ENCODE results near the gene KCP. TPM values are rescaled to one million over a fixed set of nuclear protein-coding genes. Genes with fewer than 3 reads are reported as not detected.

KCP gene
- total RNA-seq, 1 donor: 1.1 TPM

DNA sequence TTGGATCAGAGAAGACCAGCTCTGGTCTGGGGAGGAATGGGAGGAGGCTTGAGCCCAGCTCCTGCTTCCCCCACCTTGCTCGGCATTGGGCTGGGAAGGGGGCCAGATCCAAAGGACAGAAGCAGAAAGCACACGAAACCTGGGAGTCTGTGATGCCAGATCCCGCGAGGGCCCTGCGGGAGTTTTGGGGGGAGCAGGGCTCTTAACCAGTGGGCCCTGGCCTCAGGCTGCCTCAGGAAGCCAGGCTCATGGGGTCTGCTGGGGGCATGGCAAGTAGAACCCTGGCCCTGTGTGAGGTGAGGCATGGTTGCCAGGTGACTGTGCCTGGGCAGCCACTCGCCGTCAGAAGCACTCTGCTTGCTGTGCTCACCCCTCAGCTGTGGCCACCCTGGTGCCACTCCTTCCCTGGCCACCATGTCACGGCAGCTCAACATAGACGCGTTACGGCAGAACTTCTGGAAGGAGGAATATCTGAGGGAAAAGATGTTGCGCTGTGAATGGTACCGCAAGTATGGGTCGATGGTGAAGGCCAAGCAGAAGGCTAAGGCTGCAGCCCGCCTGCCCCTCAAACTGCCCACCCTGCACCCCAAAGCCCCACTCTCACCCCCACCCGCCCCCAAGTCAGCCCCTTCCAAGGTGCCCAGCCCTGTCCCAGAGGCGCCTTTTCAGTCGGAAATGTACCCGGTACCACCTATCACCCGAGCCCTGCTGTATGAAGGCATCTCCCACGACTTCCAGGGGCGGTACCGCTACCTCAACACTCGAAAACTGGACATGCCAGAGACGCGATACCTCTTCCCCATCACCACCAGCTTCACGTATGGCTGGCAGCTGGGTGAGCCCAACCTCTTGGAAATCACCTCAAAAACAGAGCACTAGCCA is 44.3 kb downstream of the KCP start:
- Histone ChIP-seq H3K27me3 (ENCODE audit: insufficient read depth, low read length) (peaks cover 11% of the 10 kb centered on the region), H3K27ac (ENCODE audit: low read depth, low read length) (no peak overlapping the region), H2AFZ (ENCODE audit: low read length) (no peak overlapping the region), H3K4me1 (ENCODE audit: insufficient read depth, low read length) (peaks cover 12% of the 10 kb centered on the region), H3K9me3 (ENCODE audit: low read depth, low read length) (no peaks in the 10 kb centered on the region), H3K36me3 (ENCODE audit: insufficient read depth, low read length) (peaks cover 13% of the 10 kb centered on the region), H4K20me1 (ENCODE audit: insufficient read depth, low read length) (peaks cover 35% of the 10 kb centered on the region), H3K4me3 (ENCODE audit: insufficient read depth, low read length) (no peak overlapping the region), H3K79me2 (ENCODE audit: insufficient read depth, low read length) (peaks cover 26% of the 10 kb centered on the region), H3K4me2 (ENCODE audit: insufficient read depth, low read length) (no peak overlapping the region)
- TF ChIP-seq, protein P1, sequence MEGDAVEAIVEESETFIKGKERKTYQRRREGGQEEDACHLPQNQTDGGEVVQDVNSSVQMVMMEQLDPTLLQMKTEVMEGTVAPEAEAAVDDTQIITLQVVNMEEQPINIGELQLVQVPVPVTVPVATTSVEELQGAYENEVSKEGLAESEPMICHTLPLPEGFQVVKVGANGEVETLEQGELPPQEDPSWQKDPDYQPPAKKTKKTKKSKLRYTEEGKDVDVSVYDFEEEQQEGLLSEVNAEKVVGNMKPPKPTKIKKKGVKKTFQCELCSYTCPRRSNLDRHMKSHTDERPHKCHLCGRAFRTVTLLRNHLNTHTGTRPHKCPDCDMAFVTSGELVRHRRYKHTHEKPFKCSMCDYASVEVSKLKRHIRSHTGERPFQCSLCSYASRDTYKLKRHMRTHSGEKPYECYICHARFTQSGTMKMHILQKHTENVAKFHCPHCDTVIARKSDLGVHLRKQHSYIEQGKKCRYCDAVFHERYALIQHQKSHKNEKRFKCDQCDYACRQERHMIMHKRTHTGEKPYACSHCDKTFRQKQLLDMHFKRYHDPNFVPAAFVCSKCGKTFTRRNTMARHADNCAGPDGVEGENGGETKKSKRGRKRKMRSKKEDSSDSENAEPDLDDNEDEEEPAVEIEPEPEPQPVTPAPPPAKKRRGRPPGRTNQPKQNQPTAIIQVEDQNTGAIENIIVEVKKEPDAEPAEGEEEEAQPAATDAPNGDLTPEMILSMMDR (IDR thresholded peaks at IDR 0.05; ENCODE audit: extremely low read depth, low read depth, low read length): no peak
- no peak for DNase-seq (ENCODE audit: insufficient read length, low spot score, missing footprints)

- Histone ChIP-seq H3K27me3 (ENCODE audit: insufficient read depth, low read length) (peaks cover 4% of the 10 kb centered on the region), H2AFZ (ENCODE audit: low read length) (no peak overlapping the region), H3K4me3 (ENCODE audit: insufficient read depth, low read length) (no peak overlapping the region), H3K27ac (ENCODE audit: low read depth, low read length) (no peak overlapping the region), H3K4me1 (ENCODE audit: insufficient read depth, low read length) (peaks cover 12% of the 10 kb centered on the region), H3K79me2 (ENCODE audit: insufficient read depth, low read length) (peaks cover 26% of the 10 kb centered on the region), H3K9me3 (ENCODE audit: low read depth, low read length) (no peaks in the 10 kb centered on the region), H3K4me2 (ENCODE audit: insufficient read depth, low read length) (no peak overlapping the region), H4K20me1 (ENCODE audit: insufficient read depth, low read length) (peaks cover 35% of the 10 kb centered on the region), H3K36me3 (ENCODE audit: insufficient read depth, low read length) (peaks cover 17% of the 10 kb centered on the region)
- no peak for DNase-seq (ENCODE audit: insufficient read length, low spot score, missing footprints)
- TF ChIP-seq, protein P1 (IDR thresholded peaks at IDR 0.05; ENCODE audit: extremely low read depth, low read depth, low read length): no peak
Measured at GRCh38 chr7:128865303-128865702, 45.2 kb downstream of the KCP start.

- Histone ChIP-seq H3K79me2 (ENCODE audit: insufficient read depth, low read length) (peaks cover 26% of the 10 kb centered on the region), H3K4me3 (ENCODE audit: insufficient read depth, low read length) (peak overlapping the region; percentile 98), H4K20me1 (ENCODE audit: insufficient read depth, low read length) (peaks cover 31% of the 10 kb centered on the region), H3K4me2 (ENCODE audit: insufficient read depth, low read length) (peak overlapping the region; percentile 100), H2AFZ (ENCODE audit: low read length) (peak overlapping the region; percentile 92), H3K27me3 (ENCODE audit: insufficient read depth, low read length) (no peaks in the 10 kb centered on the region), H3K36me3 (ENCODE audit: insufficient read depth, low read length) (peaks cover 30% of the 10 kb centered on the region), H3K27ac (ENCODE audit: low read depth, low read length) (peak overlapping the region; percentile 87), H3K4me1 (ENCODE audit: insufficient read depth, low read length) (peaks cover 12% of the 10 kb centered on the region), H3K9me3 (ENCODE audit: low read depth, low read length) (no peaks in the 10 kb centered on the region)
- peak; percentile 98 for DNase-seq (ENCODE audit: insufficient read length, low spot score, missing footprints)
- TF ChIP-seq, protein P1 (IDR thresholded peaks at IDR 0.05; ENCODE audit: extremely low read depth, low read depth, low read length): peak; percentile 68
Measured at GRCh38 chr7:128863433-128863989, 47.0 kb downstream of the KCP start.
